KOPT-K1 (cell line): ENCODE results near the gene CORO6.
"Not testable (repeated sequence)": the region's sequence is repeated elsewhere in the genome, so short reads cannot be mapped to it uniquely, and the experiment has no call there.

Experiments used
- H3K27ac ChIP-seq: fragments of 200-600 bp; sonication (generic); 2 replicates; pipeline ENCODE4 v1.5.1; 2016; ENCODE audit warnings: antibody characterized with exemption, mild to moderate bottlenecking, low read depth, low read length; ENCODE audit not compliant: poor library complexity, severe bottlenecking
- H3K36me3 ChIP-seq: fragments of 200-600 bp; sonication (generic); 2 replicates; pipeline ENCODE4 v1.5.1; 2017; ENCODE audit warnings: antibody characterized with exemption, mild to moderate bottlenecking, low read length, moderate library complexity; ENCODE audit not compliant: insufficient read depth
- H3K9me3 ChIP-seq: fragments of 200-600 bp; sonication (generic); 2 replicates; pipeline ENCODE4 v1.5.1; 2017; ENCODE audit warnings: antibody characterized with exemption, low read length, mild to moderate bottlenecking; ENCODE audit not compliant: insufficient read depth, poor library complexity, severe bottlenecking

CORO6 gene

DNA sequence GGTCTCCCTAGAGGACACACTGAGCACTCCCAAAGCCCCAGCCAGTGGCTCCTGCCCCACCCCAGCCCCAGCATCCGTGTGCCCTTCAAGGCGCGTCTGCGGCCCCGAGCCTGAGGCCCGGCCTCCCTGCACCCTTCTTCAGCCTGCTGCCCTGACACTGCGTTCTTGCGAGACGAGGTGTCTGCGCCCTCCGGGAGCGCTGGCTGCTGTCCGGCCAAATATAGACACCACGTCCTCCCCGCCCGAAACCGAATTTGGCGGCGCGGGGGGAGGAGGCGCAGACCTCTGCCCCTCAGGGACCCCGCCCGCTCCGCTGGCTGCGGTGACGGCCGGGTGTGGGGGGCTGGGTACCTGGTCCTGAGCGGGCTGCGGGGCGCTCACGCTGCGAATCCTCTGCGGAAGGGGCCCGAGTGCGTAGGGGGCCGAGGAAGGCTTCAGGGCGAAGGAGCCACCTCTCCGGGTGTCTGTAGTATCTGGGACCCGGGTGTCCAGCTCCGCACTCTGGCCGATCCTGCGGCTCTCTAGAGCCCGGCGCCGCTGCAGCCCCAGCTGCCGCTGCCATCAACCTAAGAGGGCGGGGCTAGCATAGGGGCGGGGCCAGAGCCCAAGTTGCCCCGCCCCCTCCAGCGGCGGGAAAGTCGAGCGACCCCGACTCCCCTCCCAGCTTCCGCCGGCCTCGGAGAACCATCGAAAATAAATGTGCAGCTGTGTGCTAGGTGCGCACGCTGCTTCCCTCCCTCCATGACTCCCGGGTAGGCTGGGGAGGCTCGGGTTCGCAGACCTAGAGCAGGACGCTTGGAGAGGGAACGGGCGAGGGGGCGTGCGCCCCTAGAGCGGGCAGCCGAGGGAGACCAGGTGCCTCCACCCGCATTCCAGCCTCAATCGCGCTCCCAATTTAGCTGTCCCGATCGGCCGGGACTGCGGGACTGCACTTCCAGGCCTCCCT lies at the start of gene CORO6:
Gene CORO6, minus strand, starts transcription at position 576 of the 946 bp plus-strand sequence. CDS start 1,491 bp downstream, outside the sequence.
- Histone ChIP-seq H3K9me3 (no peaks in the 10 kb centered on the region), H3K27ac (peak within 1 kb of the TSS; percentile 54), H3K36me3 (peaks cover 19% of the 10 kb centered on the region)

DNA sequence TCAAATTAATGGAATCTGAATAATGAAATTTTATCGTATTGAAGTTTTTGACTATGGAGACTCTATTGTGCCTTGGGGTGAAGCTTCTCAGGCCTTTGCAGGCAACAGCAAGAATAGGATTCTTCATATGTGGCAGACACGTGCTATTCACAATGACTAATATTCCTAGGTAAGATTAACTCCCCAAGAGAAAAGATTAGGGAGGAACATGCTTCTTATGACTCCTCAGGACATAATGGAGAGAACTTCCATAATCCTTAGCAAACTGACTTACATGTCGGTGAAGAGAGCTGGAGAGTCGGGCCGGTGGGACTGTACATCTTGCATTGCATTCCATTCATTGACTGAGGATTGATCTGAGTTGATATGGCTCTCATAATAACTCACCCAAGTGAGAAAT lies 48.9 kb upstream of the CORO6 start:
- no peak overlapping the region for H3K27ac ChIP-seq
- H3K36me3 ChIP-seq = peaks cover 79% of the 10 kb centered on the region
- no peaks in the 10 kb centered on the region for H3K9me3 ChIP-seq

DNA sequence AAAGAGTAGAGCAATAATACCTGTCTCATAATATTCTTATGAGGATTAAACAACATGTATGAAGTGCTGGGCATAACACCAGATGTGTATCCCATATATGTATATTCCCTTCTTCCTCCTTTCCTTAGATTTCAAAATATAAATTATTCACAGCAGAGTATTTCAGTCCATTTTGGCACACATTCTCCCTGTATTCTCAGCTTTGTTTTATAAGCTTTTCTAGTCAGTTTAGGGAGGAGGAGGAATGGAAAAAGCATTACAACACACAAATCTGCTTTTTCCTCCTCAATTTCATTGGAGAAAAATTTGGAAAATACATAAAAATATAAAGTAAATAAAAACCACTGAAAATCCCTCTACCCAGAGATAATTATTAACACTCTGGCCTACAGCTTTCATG lies 46.6 kb upstream of the CORO6 start:
- no peaks in the 10 kb centered on the region for H3K9me3 ChIP-seq
- peaks cover 90% of the 10 kb centered on the region for H3K36me3 ChIP-seq
- H3K27ac ChIP-seq = no peak overlapping the region

DNA sequence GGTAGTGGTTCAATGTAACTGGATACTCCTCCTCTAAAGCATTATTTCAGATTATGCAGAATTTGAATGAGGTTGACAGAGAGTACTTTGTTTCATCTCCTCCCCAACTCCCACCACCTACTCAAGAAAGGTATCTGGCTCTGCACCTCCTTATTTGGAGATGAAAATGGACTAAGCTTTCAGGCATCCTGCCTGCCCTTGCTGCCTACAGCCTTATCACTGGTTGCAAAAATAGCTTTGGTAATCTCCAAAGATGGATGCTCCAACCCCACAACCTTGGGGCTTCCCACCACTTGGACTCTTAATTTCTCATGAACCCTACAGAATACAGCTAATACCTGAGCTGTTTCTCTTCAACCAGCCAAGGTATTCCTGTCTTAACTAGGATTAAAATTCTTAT lies 45.3 kb upstream of the CORO6 start:
- no peak overlapping the region for H3K27ac ChIP-seq
- H3K36me3 ChIP-seq = peaks cover 98% of the 10 kb centered on the region
- no peaks in the 10 kb centered on the region for H3K9me3 ChIP-seq

DNA sequence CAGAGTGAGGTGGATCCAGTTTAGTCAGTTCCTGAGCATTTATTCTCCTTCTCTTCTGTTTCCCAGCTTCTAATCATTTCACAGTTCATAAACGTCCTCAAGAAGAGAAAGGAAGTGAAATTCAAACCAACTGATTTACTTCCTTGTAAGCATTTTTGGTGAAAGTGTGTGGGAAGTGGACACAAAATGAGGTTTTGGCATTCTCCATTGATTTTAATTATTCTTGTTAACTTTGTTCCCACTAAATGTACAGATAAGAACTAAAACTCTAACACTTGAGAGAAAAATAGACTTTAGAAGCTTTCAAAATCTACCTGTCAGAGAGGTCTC lies 42.7 kb upstream of the CORO6 start:
- peaks cover 96% of the 10 kb centered on the region for H3K36me3 ChIP-seq
- no peak overlapping the region for H3K27ac ChIP-seq
- H3K9me3 ChIP-seq = no peaks in the 10 kb centered on the region

DNA sequence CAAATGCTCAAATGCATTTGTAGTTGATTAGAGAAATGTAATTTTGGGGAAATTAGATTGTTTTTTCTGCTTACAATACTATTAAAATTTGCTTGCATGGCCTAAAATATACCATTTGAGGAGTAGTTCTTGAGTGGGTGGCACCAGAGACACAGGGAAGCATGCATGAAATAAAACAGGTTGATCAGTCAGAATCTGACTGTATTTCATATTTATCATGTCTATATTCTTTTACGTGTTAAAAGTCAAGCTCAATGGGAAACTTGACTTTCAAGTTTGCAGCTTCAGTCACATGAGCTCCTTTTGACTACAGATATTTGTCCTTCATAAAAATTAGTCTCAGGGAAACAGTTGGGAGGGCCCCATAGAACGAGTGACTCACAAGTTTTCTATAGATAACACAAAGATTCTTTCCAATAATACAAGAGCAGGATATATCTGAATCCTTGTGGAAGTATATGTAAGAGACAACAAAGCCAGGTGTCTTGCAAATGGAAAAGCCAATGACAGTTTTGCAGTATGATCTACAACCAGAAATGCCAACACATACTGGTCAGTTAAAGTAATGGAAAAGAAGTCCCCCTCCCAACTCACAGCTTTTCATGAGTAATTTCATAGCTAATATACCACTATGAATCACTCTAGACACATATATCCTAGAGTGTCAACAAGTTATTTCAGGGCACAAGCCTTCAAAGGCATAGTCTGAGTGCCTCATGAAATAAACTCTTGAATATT lies 42.2 kb upstream of the CORO6 start:
- no peaks in the 10 kb centered on the region for H3K9me3 ChIP-seq
- no peak overlapping the region for H3K27ac ChIP-seq
- H3K36me3 ChIP-seq = peaks cover 96% of the 10 kb centered on the region

DNA sequence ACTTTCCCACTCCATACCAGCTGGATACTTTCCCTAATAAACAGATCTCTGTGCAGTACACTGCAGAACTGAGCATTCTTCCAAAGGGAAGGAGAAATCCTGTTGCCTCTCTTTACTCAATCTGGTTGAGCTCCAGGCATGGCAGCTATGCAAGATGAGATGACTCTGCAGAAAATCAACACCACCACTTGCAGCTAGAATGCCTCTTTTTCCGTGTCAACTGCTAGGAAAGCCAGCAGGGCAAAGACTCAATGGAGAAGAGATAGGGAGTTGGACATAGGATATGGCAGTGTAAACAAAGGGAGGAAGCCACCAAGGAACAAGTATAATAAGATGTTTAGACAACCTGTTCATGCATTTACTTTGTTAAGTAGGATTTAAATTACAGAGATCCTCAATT lies 40.4 kb upstream of the CORO6 start:
- Histone ChIP-seq H3K36me3 (peaks cover 84% of the 10 kb centered on the region), H3K9me3 (no peaks in the 10 kb centered on the region), H3K27ac (no peak overlapping the region)

DNA sequence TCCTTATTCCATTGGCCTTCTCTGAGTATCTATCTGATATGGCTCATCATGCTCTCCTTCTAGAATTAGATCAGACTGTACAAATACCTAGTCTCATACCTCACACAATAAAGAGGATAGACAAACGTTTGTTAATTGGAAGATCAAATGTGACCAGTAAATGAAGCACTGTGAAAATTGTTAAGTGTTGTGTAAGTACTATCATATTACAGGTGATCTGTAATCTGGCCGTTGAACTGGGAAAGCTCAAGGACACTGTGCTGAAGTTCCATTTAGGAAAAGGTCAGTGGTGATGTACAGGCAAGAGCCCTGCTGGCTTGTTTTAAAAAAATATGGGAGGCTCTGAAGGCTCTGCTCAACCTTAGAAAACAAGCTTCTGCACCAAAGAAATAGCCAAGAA lies 38.5 kb upstream of the CORO6 start:
- Histone ChIP-seq H3K36me3 (peaks cover 82% of the 10 kb centered on the region), H3K9me3 (no peaks in the 10 kb centered on the region), H3K27ac (no peak overlapping the region)

DNA sequence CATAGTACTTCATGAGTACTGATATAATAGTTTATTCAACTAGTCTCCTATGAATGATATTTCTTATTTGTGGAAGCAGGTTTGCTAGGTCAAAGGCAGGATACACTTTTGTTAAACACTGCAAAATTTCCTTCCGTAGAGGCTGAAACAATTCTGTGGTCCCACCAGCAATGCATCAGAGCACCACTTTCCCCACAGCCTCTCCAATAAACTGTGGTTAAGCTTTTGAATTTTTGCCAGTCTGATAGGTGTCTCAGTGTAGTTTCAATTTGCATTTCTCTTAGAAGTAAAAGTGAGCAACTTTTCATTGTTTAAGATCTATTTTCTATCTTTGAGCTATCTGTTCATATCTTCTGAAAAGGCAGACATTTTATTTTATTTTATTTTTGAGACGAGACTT lies 36.4 kb upstream of the CORO6 start:
- Histone ChIP-seq H3K9me3 (no peaks in the 10 kb centered on the region), H3K36me3 (peaks cover 82% of the 10 kb centered on the region), H3K27ac (peak overlapping the region; percentile 33)

DNA sequence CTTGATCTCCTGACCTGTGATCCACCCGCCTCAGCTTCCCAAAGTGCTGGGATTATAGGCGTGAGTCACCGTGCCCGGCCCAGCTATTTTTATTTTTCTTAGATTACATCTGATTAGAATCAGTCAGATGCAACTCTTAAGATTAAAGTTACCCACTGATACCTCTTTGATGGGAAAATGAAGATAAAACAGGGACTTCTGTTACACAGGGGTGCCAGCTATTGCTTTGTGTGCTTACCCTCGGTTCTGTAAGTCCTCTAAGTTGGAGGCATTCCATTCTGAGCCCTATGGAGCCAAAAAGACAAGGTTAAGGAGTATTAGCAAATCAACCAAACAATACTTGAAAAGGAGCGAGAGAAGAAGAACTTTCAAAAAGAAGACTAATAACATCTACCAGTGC lies 32.6 kb upstream of the CORO6 start:
- Histone ChIP-seq H3K27ac (no peak overlapping the region), H3K9me3 (no peaks in the 10 kb centered on the region), H3K36me3 (peaks cover 76% of the 10 kb centered on the region)

DNA sequence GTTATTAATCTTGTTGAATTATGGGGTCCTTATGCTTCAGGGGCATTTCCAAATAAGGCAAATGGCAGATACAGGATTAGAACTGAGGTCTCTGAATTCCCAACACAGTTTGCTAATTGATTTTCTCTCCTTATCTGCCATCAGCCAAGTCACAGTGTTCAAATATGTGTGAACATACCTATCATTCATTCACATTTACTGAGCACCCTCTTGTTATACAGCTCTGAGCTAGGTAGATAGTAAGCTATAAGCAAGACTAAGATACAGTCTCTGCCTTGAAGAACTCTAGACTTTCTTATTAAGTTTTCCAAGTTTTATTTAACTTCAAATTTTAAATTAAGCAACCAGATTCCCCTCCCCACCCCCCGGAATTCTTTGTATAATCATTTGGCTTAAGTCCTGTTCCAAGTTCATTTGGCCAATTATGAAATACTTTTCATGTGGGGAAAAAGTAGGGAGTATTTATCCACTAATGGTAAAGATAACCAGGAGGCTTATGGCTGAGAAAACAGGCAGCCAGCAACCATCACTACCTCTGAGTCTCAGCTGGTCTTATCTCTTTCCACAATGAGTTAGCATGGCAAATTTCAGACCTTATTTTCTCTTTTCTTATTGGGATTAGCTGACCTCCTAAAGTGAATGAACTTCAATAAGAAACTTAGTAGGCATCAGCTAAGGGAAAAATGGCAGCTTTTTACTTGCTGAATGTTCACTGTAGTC lies 31.4 kb upstream of the CORO6 start:
- H3K27ac ChIP-seq = no peak overlapping the region

DNA sequence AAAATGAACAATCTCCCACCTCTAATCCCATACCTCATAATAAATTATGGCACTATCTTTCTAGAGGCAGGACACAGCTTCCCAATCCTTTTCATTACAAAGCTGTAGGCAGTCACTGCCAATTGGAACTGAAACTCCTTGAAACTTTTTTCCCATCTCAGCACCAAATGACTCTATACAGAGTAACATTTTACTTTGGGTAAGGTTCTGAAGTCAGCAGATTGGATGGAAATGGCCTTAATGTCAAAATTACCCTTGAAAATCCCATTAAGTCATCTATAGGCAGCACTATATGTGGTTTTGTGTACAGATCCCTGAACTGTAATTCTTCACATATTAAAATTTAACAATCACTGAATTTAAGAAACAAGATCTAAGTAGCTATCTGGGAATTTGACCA lies 30.3 kb upstream of the CORO6 start:
- Histone ChIP-seq H3K9me3 (no peaks in the 10 kb centered on the region), H3K27ac (no peak overlapping the region), H3K36me3 (peaks cover 88% of the 10 kb centered on the region)

More for the DNA sequence above, 31.4 kb upstream of the CORO6 start:
- no peaks in the 10 kb centered on the region for H3K9me3 ChIP-seq
- peaks cover 82% of the 10 kb centered on the region for H3K36me3 ChIP-seq

DNA sequence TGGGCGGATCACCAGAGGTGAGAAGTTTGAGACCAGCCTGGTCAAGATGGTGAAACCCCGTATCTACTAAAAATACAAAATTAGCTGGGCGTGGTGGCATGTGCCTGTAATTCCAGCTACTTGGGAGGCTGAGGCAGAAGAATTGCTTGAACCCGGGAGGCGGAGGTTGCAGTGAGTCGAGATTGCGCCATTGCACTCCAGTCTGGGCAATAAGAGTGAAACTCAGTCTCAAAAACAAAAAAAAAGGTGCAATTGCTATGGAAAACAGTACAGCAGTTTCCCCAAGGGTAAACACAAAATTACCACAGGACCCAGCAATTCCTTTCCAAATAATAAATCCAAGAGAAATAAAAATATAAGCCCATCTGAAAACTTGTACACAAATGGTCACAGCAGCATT lies 29.2 kb upstream of the CORO6 start:
- not testable (repeated sequence) for H3K27ac ChIP-seq, H3K9me3 ChIP-seq
- H3K36me3 ChIP-seq = peaks cover 89% of the 10 kb centered on the region

DNA sequence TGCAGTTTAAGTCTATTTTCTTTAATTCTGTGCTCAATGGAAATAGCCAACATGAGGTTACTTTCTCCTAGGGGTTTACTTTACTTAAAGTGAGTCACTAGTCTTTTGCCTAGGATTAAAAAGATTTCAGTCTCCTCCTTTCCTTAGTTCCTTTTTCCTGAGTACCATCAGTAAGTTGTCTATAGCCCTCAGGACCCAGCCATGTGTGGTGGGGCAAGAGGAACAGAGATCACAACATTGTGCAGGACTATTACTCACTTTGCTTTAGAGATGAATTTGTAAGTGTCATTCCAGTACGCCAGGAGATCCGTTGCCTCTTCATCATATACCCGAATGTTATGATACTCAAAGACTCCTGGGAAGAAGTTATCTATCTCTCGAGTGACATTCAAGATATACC lies 27.7 kb upstream of the CORO6 start:
- Histone ChIP-seq H3K9me3 (no peaks in the 10 kb centered on the region), H3K27ac (no peak overlapping the region), H3K36me3 (peaks cover 89% of the 10 kb centered on the region)

DNA sequence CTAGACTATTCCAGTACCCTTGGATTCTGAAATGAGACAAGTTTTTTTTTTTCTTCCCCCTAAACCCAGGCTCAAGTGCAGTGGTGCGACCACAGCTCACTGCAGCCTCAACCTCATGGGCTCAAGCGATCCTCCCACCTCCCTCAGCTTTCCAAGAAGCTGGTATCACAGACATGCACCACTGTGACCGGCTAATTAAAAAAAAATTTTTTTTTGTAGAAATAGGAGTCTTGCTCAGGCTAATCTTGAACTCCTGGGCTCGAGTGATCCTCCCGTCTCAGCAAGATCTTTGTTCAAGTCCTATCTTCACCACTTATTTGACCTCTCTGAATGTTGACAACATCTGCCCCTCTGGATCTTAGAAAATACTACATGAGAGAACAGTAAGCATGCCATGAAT lies 26.6 kb upstream of the CORO6 start:
- Histone ChIP-seq H3K9me3 (no peaks in the 10 kb centered on the region), H3K36me3 (peaks cover 87% of the 10 kb centered on the region), H3K27ac (no peak overlapping the region)
